GM18502 (cell line): ENCODE results near the gene SQSTM1.

Experiments
- ATAC-seq: cut with Tn5 transposase; IDR thresholded peaks from one replicate; pipeline ENCODE4 v1.9.1; 2021; ENCODE audit warnings: mild to moderate bottlenecking; ENCODE audit not compliant: unreplicated experiment, poor library complexity

Gene SQSTM1

GRCh38 chr5:179805070-179805528 is 15.6 kb upstream of the SQSTM1 start:
- no peak for ATAC-seq

GRCh38 chr5:179805529-179806249 is 15.0 kb upstream of the SQSTM1 start:
- ATAC-seq = peak; percentile 17

GRCh38 chr5:179806250-179807048 is 14.3 kb upstream of the SQSTM1 start, which contains the start of gene MGAT4B:
Gene MGAT4B (minus strand): TSS chr5:179806866. CDS start chr5:179806583, 283 bp downstream.
- ATAC-seq = peak; percentile 69

GRCh38 chr5:179812135-179812825 is 8.4 kb upstream of the SQSTM1 start:
- no peak for ATAC-seq

GRCh38 chr5:179812997-179813607 is 7.6 kb upstream of the SQSTM1 start:
- no peak for ATAC-seq

GRCh38 chr5:179814090-179814489 is 6.6 kb upstream of the SQSTM1 start:
- ATAC-seq = no peak

- ATAC-seq = no peak
Measured at GRCh38 chr5:179815491-179816249, 5.0 kb upstream of the SQSTM1 start.

- no peak for ATAC-seq
Measured at GRCh38 chr5:179816401-179816795, 4.3 kb upstream of the SQSTM1 start.

GRCh38 chr5:179816796-179817469 is 3.8 kb upstream of the SQSTM1 start:
- ATAC-seq = no peak

GRCh38 chr5:179817470-179817840 is 3.2 kb upstream of the SQSTM1 start:
- ATAC-seq = no peak

GRCh38 chr5:179817890-179818745 is 2.6 kb upstream of the SQSTM1 start:
- ATAC-seq = no peak

GRCh38 chr5:179818746-179819295 is 1.9 kb upstream of the SQSTM1 start:
- ATAC-seq = peak; percentile 67

- ATAC-seq = no peak
Measured at GRCh38 chr5:179819296-179820126, 1.2 kb upstream of the SQSTM1 start.

GRCh38 chr5:179820127-179820482 is 600 bp upstream of the SQSTM1 start:
- ATAC-seq = no peak

- ATAC-seq = peak; percentile 45
Measured at GRCh38 chr5:179821298-179822058, 773 bp downstream of the SQSTM1 start.

- no peak for ATAC-seq
Measured at GRCh38 chr5:179822059-179822432, 1.3 kb downstream of the SQSTM1 start.
